ENCODE results near the gene PIGV.

Gene PIGV

GRCh38 chr1:26787706-26788514, at the start of gene PIGV:
PIGV (plus strand) TSS chr1:26787950; CDS start chr1:26790816, 2,866 bp downstream.
- DNase-seq (ENCODE audit: low spot score), result peak; percentile 95

GRCh38 chr1:26739329-26739914, 48.3 kb upstream of the PIGV start:
- DNase-seq (ENCODE audit: low spot score), result no peak

GRCh38 chr1:26740023-26740634, 47.6 kb upstream of the PIGV start:
- DNase-seq (ENCODE audit: low spot score), result no peak

- DNase-seq (ENCODE audit: low spot score), result no peak
These were observed 46.8 kb upstream of the PIGV start for GRCh38 chr1:26740952-26741351.

GRCh38 chr1:26743426-26744059, 44.2 kb upstream of the PIGV start:
- no peak for DNase-seq (ENCODE audit: low spot score)

GRCh38 chr1:26744075-26744959, 43.4 kb upstream of the PIGV start:
- peak; percentile 65 for DNase-seq (ENCODE audit: low spot score)

- no peak for DNase-seq (ENCODE audit: low spot score)
These were observed 42.6 kb upstream of the PIGV start for GRCh38 chr1:26745191-26745590.

DNA sequence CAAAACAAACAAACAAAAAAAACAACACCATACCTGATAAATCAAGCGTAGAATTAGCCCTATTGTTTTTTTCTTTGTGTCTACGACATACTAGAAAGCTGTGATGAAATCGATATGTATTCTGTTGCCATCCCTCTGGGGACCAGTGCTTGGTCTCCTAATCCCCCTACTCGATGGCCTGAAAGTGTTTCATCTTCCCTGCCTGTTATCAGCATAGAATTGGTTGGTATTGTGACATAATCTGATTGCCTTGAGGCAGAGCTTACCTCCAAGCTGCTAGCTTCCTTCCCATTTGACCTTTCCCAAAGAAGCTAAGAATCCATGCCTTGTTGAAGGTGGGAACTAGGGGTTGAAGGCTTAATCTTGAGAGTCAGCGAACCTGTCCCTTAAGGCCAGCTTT, 40.7 kb upstream of the PIGV start:
- no peak for DNase-seq (ENCODE audit: low spot score)

DNA sequence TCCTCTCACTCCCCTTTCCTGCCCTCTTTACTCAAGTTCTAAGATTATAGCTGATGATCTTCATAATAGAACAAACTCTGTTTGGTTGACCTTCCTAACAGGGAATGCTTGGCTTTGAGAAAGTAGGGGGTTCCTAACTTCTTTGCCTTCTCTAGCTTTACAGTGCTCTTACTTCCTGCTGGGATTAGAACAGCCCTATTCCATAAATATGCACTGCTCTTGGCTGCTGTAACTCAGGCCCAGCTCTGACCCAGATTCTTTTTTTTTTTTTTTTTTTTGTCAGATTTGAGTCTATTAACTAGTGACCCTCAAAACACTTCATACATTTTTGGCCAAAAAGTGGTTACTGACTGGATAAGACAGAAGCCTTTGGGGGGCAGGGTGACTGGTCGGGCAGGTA, 39.4 kb upstream of the PIGV start:
- no peak for DNase-seq (ENCODE audit: low spot score)

DNA sequence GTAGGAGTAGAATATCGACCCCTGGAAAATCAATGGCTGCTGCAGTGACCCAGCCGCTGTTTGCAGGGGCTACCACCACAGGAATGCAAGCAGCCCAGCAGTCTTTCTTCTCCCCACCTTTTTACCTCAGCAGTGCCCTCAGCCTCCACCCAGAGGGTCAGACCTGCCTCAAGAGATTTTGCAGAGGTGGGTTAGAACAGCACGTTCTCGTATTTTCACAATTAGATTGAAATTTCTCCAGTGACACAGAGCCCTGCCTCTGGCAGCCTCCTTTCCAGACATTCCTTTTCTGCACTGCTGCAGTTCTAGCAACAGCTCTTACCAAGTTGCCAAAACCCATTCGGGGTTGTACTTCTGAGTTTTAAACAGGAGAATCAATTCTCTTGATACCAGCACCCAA, 38.3 kb upstream of the PIGV start:
- no peak for DNase-seq (ENCODE audit: low spot score)

DNA sequence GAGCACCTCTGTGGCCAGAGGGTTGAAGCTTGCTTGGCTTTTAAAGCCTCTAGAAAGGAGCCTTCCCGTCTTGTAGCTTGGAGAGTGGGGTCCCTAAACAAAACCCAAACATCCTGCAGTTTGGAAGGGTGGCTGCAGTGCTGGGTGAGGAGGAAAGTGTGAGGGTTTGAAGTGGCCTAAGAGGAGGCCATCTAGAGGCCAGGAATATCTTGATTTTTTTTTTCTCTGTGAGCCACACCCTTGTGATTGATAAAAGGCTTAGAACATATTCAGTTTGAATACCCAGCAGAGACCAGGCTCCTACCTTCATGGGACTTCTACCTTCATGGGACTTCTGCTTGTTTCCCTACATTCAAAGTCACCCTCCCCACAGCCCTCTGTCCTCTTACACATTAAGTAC, 37.3 kb upstream of the PIGV start:
- no peak for DNase-seq (ENCODE audit: low spot score)

GRCh38 chr1:26752519-26752918, 35.2 kb upstream of the PIGV start:
- no peak for DNase-seq (ENCODE audit: low spot score)

GRCh38 chr1:26754086-26754874, 33.5 kb upstream of the PIGV start:
- DNase-seq (ENCODE audit: low spot score), result no peak

- DNase-seq (ENCODE audit: low spot score), result no peak
These were observed 29.4 kb upstream of the PIGV start for GRCh38 chr1:26758358-26758757.

GRCh38 chr1:26759531-26759930, 28.2 kb upstream of the PIGV start:
- no peak for DNase-seq (ENCODE audit: low spot score)

GRCh38 chr1:26761217-26761616, 26.5 kb upstream of the PIGV start:
- no peak for DNase-seq (ENCODE audit: low spot score)

GRCh38 chr1:26767714-26768113, 20.0 kb upstream of the PIGV start:
- no peak for DNase-seq (ENCODE audit: low spot score)

GRCh38 chr1:26768755-26769154, 19.0 kb upstream of the PIGV start:
- DNase-seq (ENCODE audit: low spot score), result peak; percentile 12

GRCh38 chr1:26771285-26771642, 16.5 kb upstream of the PIGV start:
- no peak for DNase-seq (ENCODE audit: low spot score)

- DNase-seq (ENCODE audit: low spot score), result peak; percentile 88
These were observed 16.0 kb upstream of the PIGV start for GRCh38 chr1:26771643-26772321.

DNA sequence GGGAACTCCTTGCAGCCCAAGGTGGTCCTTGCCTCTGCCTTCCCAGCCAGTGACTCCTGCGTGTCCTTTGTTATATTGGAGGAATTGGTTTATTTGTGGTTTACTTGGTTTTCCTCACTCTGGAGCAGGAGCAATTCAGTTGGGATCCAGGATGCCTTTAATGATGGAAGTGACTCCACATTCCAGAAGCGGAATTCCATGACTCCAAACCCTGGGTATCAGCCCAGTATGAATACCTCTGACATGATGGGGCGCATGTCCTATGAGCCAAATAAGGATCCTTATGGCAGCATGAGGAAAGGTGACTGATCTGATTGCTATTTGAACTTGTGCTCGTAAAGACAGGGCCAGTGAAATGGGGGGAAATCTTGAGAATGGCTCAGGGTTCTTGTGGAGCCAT, 15.1 kb upstream of the PIGV start:
- peak; percentile 83 for DNase-seq (ENCODE audit: low spot score)
